ENCODE measurements around the gene ARMC10.

DNA sequence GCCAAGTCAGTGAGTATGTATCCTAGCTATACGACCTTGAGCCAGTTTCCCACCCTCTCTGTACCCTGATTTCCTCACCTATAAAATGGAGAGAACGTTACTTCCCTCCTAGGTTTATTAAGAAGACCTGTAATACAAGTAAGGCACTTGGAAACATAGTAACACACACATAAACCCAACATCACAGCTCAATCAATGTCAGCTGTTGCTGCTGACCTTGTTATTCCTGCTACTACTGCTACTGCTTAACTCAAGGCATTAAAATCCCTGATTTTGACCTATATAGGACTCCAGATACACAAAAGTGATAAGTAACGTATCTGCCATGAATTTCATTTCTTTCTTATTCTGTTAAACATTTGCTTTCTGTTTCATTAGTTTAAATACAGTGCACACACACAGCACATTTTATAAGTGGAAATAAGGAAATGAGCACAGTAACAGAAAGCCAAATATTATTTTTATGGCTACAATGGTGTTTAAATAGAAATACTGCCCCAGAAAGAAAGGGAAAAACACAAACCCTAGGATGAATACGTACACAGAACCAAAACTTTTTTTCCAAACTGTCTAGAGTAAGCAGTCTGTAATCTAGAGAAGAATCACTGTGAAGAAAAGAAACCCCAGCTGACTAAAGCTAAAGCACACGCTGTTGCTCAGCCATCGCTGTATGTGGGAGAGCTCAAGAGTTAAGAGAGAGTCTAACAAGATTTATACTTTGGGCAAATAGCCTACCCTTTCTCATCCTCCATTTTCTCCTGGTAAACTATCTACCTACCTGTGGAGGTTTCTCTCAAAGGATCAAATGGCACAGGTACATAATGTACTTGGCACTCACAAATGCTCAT, 55.0 kb downstream of the ARMC10 start:
- no peak for TF ChIP-seq POLR2A (IDR thresholded peaks at IDR 0.05)
- TF ChIP-seq, protein P1, sequence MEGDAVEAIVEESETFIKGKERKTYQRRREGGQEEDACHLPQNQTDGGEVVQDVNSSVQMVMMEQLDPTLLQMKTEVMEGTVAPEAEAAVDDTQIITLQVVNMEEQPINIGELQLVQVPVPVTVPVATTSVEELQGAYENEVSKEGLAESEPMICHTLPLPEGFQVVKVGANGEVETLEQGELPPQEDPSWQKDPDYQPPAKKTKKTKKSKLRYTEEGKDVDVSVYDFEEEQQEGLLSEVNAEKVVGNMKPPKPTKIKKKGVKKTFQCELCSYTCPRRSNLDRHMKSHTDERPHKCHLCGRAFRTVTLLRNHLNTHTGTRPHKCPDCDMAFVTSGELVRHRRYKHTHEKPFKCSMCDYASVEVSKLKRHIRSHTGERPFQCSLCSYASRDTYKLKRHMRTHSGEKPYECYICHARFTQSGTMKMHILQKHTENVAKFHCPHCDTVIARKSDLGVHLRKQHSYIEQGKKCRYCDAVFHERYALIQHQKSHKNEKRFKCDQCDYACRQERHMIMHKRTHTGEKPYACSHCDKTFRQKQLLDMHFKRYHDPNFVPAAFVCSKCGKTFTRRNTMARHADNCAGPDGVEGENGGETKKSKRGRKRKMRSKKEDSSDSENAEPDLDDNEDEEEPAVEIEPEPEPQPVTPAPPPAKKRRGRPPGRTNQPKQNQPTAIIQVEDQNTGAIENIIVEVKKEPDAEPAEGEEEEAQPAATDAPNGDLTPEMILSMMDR (IDR thresholded peaks at IDR 0.05) = no peak

Data from lower leg skin (tissue), 3 donors.